ENCODE data around the gene RETN.

Gene RETN

DNA sequence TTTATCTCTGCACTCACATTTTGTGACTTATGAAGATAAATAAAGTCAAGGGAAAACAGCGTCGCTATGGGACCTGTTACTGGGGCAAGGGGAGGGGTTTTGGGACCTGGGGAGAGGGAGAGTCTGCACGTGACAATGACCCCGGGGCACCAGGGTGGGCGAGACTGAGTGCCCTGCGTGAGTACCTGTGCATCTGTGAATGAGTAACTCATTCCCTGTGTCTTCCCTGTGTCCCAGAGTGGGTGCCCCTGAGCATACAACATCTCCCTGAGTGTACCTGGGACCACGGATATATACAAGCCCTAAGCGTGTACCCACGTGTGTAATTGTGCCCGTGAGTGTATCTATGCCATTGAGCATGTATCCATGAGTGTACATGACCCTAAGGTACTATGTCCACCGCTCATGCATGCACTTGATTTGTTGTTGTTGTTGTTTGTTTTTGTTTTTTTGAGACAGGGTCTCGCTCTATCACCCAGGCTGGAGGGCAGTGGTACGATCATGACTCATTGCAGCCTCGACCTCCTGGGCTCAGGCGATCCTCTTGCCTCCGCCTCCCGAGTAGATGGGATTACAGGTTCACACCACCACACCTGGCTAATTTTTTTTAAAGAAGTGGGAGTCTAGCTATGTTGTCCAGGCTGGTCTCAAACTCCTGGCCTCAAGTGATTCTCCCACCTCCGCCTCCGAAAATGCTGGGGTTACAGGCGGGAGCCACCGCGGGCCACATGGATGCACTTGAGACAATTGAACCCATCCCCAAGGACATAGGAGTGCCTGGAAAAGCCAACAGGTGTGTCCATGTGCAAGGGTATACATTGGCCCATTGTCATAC is 11.1 kb downstream of the RETN start:
- H3K36me3 ChIP-seq (ENCODE audit: insufficient read depth, low read length), result no peaks in the 10 kb centered on the region; the same call in 1 of the 2 replicates
- peak overlapping the region; percentile 92 for H3K9ac ChIP-seq (ENCODE audit: low read depth, low read length, poor library complexity, severe bottlenecking)
- H3K4me2 ChIP-seq (ENCODE audit: low read depth, low read length, poor library complexity, severe bottlenecking), result peak overlapping the region; percentile 56
- no peaks in the 10 kb centered on the region for H3K9me3 ChIP-seq (ENCODE audit: insufficient read depth, low read depth, low read length)
- no peaks in the 10 kb centered on the region for H3K9me2 ChIP-seq (replicated peaks; ENCODE audit: low read depth, low read length)
- H3K27me3 ChIP-seq (ENCODE audit: insufficient read depth, low read length, poor library complexity, severe bottlenecking), result no peaks in the 10 kb centered on the region
- peak overlapping the region; percentile 76 for H2AFZ ChIP-seq (ENCODE audit: low read length)
- no peaks in the 10 kb centered on the region for H3F3A ChIP-seq (ENCODE audit: low read depth)
- H4K20me1 ChIP-seq (ENCODE audit: insufficient read depth, low read length, poor library complexity, severe bottlenecking), result peaks cover 17% of the 10 kb centered on the region
- peak overlapping the region; percentile 95 for H3K4me3 ChIP-seq (ENCODE audit: low read length, poor library complexity, severe bottlenecking)
- TF ChIP-seq, protein P1, sequence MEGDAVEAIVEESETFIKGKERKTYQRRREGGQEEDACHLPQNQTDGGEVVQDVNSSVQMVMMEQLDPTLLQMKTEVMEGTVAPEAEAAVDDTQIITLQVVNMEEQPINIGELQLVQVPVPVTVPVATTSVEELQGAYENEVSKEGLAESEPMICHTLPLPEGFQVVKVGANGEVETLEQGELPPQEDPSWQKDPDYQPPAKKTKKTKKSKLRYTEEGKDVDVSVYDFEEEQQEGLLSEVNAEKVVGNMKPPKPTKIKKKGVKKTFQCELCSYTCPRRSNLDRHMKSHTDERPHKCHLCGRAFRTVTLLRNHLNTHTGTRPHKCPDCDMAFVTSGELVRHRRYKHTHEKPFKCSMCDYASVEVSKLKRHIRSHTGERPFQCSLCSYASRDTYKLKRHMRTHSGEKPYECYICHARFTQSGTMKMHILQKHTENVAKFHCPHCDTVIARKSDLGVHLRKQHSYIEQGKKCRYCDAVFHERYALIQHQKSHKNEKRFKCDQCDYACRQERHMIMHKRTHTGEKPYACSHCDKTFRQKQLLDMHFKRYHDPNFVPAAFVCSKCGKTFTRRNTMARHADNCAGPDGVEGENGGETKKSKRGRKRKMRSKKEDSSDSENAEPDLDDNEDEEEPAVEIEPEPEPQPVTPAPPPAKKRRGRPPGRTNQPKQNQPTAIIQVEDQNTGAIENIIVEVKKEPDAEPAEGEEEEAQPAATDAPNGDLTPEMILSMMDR (conservative IDR thresholded peaks at IDR 0.05; ENCODE audit: low read length), result no peak
- no peak for TF ChIP-seq EZH2phosphoT487 (IDR thresholded peaks at IDR 0.05; ENCODE audit: borderline replicate concordance)
- peaks cover 37% of the 10 kb centered on the region for H3K4me1 ChIP-seq (ENCODE audit: insufficient read depth, low read length, poor library complexity, severe bottlenecking)
- H3K79me2 ChIP-seq (ENCODE audit: insufficient read depth, low read length), result peaks cover 28% of the 10 kb centered on the region

DNA sequence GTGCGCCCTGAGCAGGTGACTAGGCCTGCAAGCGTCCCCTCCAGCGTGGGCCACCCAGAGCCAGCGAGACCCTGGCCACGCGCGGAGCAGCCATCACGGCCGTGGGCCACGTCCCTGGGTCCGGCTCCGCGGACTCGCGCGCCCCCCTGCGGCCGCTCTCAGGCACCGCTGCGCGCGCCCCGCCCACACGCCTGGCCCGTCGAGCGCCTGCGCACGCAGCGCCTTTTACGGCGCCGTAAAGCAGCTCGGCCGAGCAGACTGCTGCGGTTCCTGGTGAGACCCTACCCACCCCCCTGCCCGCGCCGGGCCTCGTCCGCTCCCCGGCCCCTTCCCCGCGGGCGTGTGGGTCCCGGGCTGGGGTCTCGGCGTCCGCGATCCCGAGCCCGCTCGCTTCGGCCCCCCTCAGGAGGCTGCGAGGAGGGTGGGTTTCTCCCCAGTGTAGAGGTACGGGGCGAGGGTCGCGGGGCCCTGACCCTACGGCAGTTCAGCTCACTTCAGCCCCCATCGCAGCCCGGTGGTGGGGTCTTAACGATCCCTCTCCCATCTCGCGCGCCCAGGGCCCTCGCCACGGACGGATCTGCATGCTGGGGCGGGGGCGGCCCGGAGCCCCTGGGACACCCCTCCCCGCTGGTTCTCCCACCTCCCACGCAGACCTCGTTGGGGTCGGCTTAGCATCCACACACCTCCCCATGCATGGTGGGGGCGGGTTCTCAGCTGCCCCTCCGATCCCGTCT is 11.9 kb downstream of the RETN start, which contains the start of gene TRAPPC5:
TRAPPC5 (plus strand) TSS at position 228 of the 734 bp plus-strand sequence. CDS start 1,421 bp downstream, outside the sequence.
- Histone ChIP-seq H3K9me3 (ENCODE audit: insufficient read depth, low read depth, low read length) (no peaks in the 10 kb centered on the region), H3K79me2 (ENCODE audit: insufficient read depth, low read length) (peaks cover 28% of the 10 kb centered on the region), H3K9me2 (replicated peaks; ENCODE audit: low read depth, low read length) (no peaks in the 10 kb centered on the region), H3K9ac (ENCODE audit: low read depth, low read length, poor library complexity, severe bottlenecking) (peak within 1 kb of the TSS; percentile 92), H3K27me3 (ENCODE audit: insufficient read depth, low read length, poor library complexity, severe bottlenecking) (no peaks in the 10 kb centered on the region), H3K36me3 (ENCODE audit: insufficient read depth, low read length) (no peaks in the 10 kb centered on the region; the same call in 1 of the 2 replicates), H3K4me2 (ENCODE audit: low read depth, low read length, poor library complexity, severe bottlenecking) (peak within 1 kb of the TSS; percentile 89), H2AFZ (ENCODE audit: low read length) (peak within 1 kb of the TSS; percentile 76), H4K20me1 (ENCODE audit: insufficient read depth, low read length, poor library complexity, severe bottlenecking) (peaks cover 17% of the 10 kb centered on the region), H3K4me3 (ENCODE audit: low read length, poor library complexity, severe bottlenecking) (peak within 1 kb of the TSS; percentile 95), H3F3A (ENCODE audit: low read depth) (no peaks in the 10 kb centered on the region), H3K4me1 (ENCODE audit: insufficient read depth, low read length, poor library complexity, severe bottlenecking) (peaks cover 37% of the 10 kb centered on the region)
- TF ChIP-seq, protein P1 (conservative IDR thresholded peaks at IDR 0.05; ENCODE audit: low read length), result peak; percentile 73
- TF ChIP-seq EZH2phosphoT487 (IDR thresholded peaks at IDR 0.05; ENCODE audit: borderline replicate concordance), result no peak

DNA sequence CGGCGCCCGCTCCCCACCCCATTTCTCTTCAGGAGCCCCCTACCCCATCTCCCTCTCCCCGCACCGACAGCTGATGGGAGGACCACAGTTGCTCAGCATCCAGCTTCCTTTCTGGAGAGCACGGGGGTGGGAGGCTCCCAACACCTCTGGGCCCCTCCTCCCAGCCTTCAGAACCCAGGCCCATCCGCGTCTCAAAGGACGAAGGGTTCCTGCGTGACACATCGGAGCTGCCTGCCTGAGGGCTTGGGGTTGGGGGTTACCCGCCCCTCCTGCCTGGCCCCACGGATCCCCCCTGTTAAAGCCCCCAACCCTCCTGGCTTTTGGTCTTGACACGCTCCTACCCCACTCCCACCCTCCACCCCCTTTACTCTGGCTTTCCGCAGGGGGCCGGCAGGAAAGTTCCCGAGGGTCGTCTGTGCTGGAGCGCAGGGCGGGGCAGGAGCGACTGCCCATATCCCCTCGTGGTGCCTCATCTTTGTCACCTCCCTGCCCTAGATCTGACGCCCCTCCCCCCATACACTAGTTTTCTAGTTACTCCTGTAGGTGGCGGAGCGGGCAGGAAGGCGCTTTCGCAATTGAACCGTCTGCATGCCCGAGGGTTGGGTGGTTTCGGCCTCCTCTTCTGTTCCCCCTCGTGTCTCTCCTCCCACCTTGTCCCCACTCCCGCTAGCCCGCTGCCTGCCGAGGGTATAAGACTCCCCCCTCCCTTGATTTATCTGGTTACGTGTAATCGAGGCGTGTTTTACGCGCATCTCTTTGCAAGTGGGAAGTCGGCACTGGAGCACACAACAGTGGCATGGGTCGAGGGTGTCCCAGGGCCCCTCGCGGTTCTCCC is 12.7 kb downstream of the RETN start:
- H3K4me2 ChIP-seq (ENCODE audit: low read depth, low read length, poor library complexity, severe bottlenecking), result peak overlapping the region; percentile 89
- H4K20me1 ChIP-seq (ENCODE audit: insufficient read depth, low read length, poor library complexity, severe bottlenecking), result peaks cover 17% of the 10 kb centered on the region
- no peak for TF ChIP-seq EZH2phosphoT487 (IDR thresholded peaks at IDR 0.05; ENCODE audit: borderline replicate concordance)
- TF ChIP-seq, protein P1 (conservative IDR thresholded peaks at IDR 0.05; ENCODE audit: low read length), result peak; percentile 66
- peak overlapping the region; percentile 95 for H3K4me3 ChIP-seq (ENCODE audit: low read length, poor library complexity, severe bottlenecking)
- H3K9me3 ChIP-seq (ENCODE audit: insufficient read depth, low read depth, low read length), result no peaks in the 10 kb centered on the region
- peak overlapping the region; percentile 57; the same call in 1 of the 2 replicates for H2AFZ ChIP-seq (ENCODE audit: low read length)
- H3F3A ChIP-seq (ENCODE audit: low read depth), result no peaks in the 10 kb centered on the region
- peak overlapping the region; percentile 92 for H3K9ac ChIP-seq (ENCODE audit: low read depth, low read length, poor library complexity, severe bottlenecking)
- no peaks in the 10 kb centered on the region; the same call in 1 of the 2 replicates for H3K36me3 ChIP-seq (ENCODE audit: insufficient read depth, low read length)
- no peaks in the 10 kb centered on the region for H3K9me2 ChIP-seq (replicated peaks; ENCODE audit: low read depth, low read length)
- peaks cover 34% of the 10 kb centered on the region for H3K4me1 ChIP-seq (ENCODE audit: insufficient read depth, low read length, poor library complexity, severe bottlenecking)
- H3K79me2 ChIP-seq (ENCODE audit: insufficient read depth, low read length), result peaks cover 28% of the 10 kb centered on the region
- no peaks in the 10 kb centered on the region for H3K27me3 ChIP-seq (ENCODE audit: insufficient read depth, low read length, poor library complexity, severe bottlenecking)

Measured in Loucy (cell line).